GM12878 (cell line): ENCODE results near the gene ARMC3. TPM values are rescaled to one million over a fixed set of nuclear protein-coding genes. Genes with fewer than 3 reads are reported as not detected.

Experiments
- ATAC-seq: fragments of 200-7000 bp; cut with Tn5 transposase; 3 replicates; pipeline ENCODE4 v1.9.1; 2020; ENCODE audit warnings: mild to moderate bottlenecking, moderate library complexity
- BruUV-seq: library from RNA; stranded (reverse); fragments of 400-500 nt; replicated peaks from 2 replicates; lab custom pipeline; 2021; lab: Mats Ljungman, UMichigan
- CTCF ChIA-PET: fragments of 300-600 bp; sonication (Branson Sonifier 250); formaldehyde crosslinking; extraction: SDS; loops from one replicate; lab custom pipeline; 2021; ENCODE audit warnings: inconsistent platforms; lab: Yijun Ruan, JAX
- POLR2A ChIA-PET: fragments of 350-600 bp; formaldehyde crosslinking; extraction: SDS; loops from one replicate; lab custom pipeline; 2021; ENCODE audit warnings: inconsistent platforms; lab: Charles Lee
- RAD21 ChIA-PET: fragments of 300-600 bp; sonication (Branson Sonifier 250); formaldehyde crosslinking; loops from one replicate; lab custom pipeline; 2023; ENCODE audit warnings: antibody characterized with exemption; ENCODE audit not compliant: unreplicated experiment; lab: Charles Lee
- SMC1A ChIA-PET: fragments of 300-600 bp; sonication (Branson Sonifier 250); formaldehyde crosslinking; loops from one replicate; lab custom pipeline; 2023; ENCODE audit not compliant: unreplicated experiment, uncharacterized antibody; lab: Charles Lee
- DNase-seq: peaks from one replicate; pipeline ENCODE4 v3.0.0-alpha.2; 2011; ENCODE audit warnings: low read depth, low spot score
- FAIRE-seq: peaks from 3 replicates; lab custom pipeline; 2011; peaks lifted over from hg19 to GRCh38; lab: Jason Lieb, UNC
- H2AFZ ChIP-seq: 2 replicates; pipeline ENCODE4 v1.6.0; 2011; ENCODE audit warnings: low read depth, low read length, control low read depth; ENCODE audit not compliant: control insufficient read depth
- H3K27ac ChIP-seq: 2 replicates; pipeline ENCODE4 v1.5.1; 2011; ENCODE audit warnings: control low read depth; ENCODE audit not compliant: control insufficient read depth, insufficient read depth
- H3K27me3 ChIP-seq, 2 experiments: replicated peaks in 1 of 2; 2 replicates each; pipeline versions ENCODE4 v1.6.0 to v1.6.1; 2011; ENCODE audit warnings: low read length in 1 of 2; ENCODE audit not compliant: control insufficient read depth in 2 of 2, insufficient read depth in 2 of 2
- H3K36me3 ChIP-seq, 2 experiments: 2 replicates each; pipeline ENCODE4 v1.5.1; 2011; ENCODE audit warnings: low read length in 1 of 2; ENCODE audit not compliant: control insufficient read depth in 2 of 2, insufficient read depth in 2 of 2
- H3K4me1 ChIP-seq: 2 replicates; pipeline ENCODE4 v1.6.1; 2011; ENCODE audit warnings: mild to moderate bottlenecking, low read length, moderate library complexity, mixed read lengths; ENCODE audit not compliant: control insufficient read depth, insufficient read depth
- H3K4me2 ChIP-seq: 2 replicates; pipeline ENCODE4 v1.6.0; 2011; ENCODE audit warnings: control low read depth; ENCODE audit not compliant: control insufficient read depth, insufficient read depth
- H3K4me3 ChIP-seq: fragments of 200-600 bp; sonication (generic); 2 replicates; pipeline ENCODE4 v1.5.1; 2016
- H3K79me2 ChIP-seq: 2 replicates; pipeline ENCODE4 v1.6.0; 2011; ENCODE audit warnings: low read length; ENCODE audit not compliant: control insufficient read depth, insufficient read depth
- H3K9ac ChIP-seq: 2 replicates; pipeline ENCODE4 v1.8.0; 2011; ENCODE audit warnings: low read length, control low read depth, mixed read lengths; ENCODE audit not compliant: control insufficient read depth, insufficient read depth
- H3K9me3 ChIP-seq: replicated peaks from 3 replicates; pipeline ENCODE4 v1.5.1; 2011; ENCODE audit warnings: mild to moderate bottlenecking, low read length; ENCODE audit not compliant: control insufficient read depth, insufficient read depth
- H4K20me1 ChIP-seq: 2 replicates; pipeline ENCODE4 v1.6.0; 2011; ENCODE audit not compliant: control insufficient read depth, insufficient read depth
- BHLHE40 ChIP-seq, 2 experiments: fragments of 450-650 bp in 1 of 2; IDR thresholded peaks; 2 replicates each; pipeline ENCODE4 v1.6.1; 2011 to 2017; ENCODE audit warnings: low read depth in 2 of 2, borderline replicate concordance in 1 of 2, improper control_type of control experiment in 1 of 2, low read length in 1 of 2, mild to moderate bottlenecking in 1 of 2
- CEBPB ChIP-seq, 2 experiments: fragments of 150-350 bp in 1 of 2; IDR thresholded peaks; 2 replicates each; pipeline ENCODE4 v1.6.1; 2012 to 2014; ENCODE audit warnings: low read depth in 2 of 2, low read length in 2 of 2, borderline replicate concordance in 1 of 2, inconsistent platforms in 1 of 2
- CREM ChIP-seq: IDR thresholded peaks from 2 replicates; pipeline ENCODE4 v1.6.1; 2014; ENCODE audit warnings: antibody characterized with exemption, low read depth
- EP300 ChIP-seq, 2 experiments: fragments of 150-350 bp in 1 of 2; IDR thresholded peaks; 2 replicates each; pipeline ENCODE4 v1.6.1; 2011 to 2012; ENCODE audit warnings: low read depth in 2 of 2, low read length in 2 of 2, borderline replicate concordance in 1 of 2, improper control_type of control experiment in 1 of 2, inconsistent platforms in 1 of 2; ENCODE audit not compliant: control insufficient read depth in 1 of 2
- HCFC1 ChIP-seq: fragments of 150-350 bp; IDR thresholded peaks from 2 replicates; pipeline ENCODE4 v1.6.1; 2014; ENCODE audit warnings: low read length
- MTA3 ChIP-seq: IDR thresholded peaks from 2 replicates; pipeline ENCODE4 v1.6.1; 2012; ENCODE audit warnings: low read length, inconsistent platforms, borderline replicate concordance
- NR2F1 ChIP-seq: fragments of 450-650 bp; conservative IDR thresholded peaks from 2 replicates; pipeline ENCODE4 v1.6.1; 2017; ENCODE audit warnings: mild to moderate bottlenecking
- RB1 ChIP-seq: fragments of 450-650 bp; formaldehyde crosslinking; IDR thresholded peaks from 2 replicates; pipeline ENCODE4 v1.6.1; 2017; ENCODE audit warnings: mild to moderate bottlenecking, borderline replicate concordance
- RELB ChIP-seq: fragments of 450-650 bp; IDR thresholded peaks from 2 replicates; pipeline ENCODE4 v1.6.1; 2017; ENCODE audit warnings: low read depth, mild to moderate bottlenecking, moderate library complexity
- SIX5 ChIP-seq: IDR thresholded peaks from 2 replicates; pipeline ENCODE4 v1.6.1; 2011; ENCODE audit warnings: mild to moderate bottlenecking, low read depth, low read length, moderate library complexity; ENCODE audit not compliant: severe bottlenecking
- TCF3 ChIP-seq: IDR thresholded peaks from 2 replicates; pipeline ENCODE4 v1.6.1; 2012; ENCODE audit warnings: low read depth, mild to moderate bottlenecking, low read length, borderline replicate concordance; ENCODE audit not compliant: insufficient read depth
- USF2 ChIP-seq: IDR thresholded peaks from 2 replicates; pipeline ENCODE4 v1.6.1; 2011; ENCODE audit warnings: low read depth, low read length, improper control_type of control experiment, borderline replicate concordance
- ZBTB11 ChIP-seq: fragments of 450-650 bp; formaldehyde crosslinking; IDR thresholded peaks from 2 replicates; pipeline ENCODE4 v1.5.0; 2022; ENCODE audit warnings: mild to moderate bottlenecking, missing genetic modification characterization
- ZBTB33 ChIP-seq: fragments of 450-650 bp; IDR thresholded peaks from 2 replicates; pipeline ENCODE4 v1.6.1; 2017; ENCODE audit warnings: mild to moderate bottlenecking
- ZNF217 ChIP-seq: fragments of 450-650 bp; IDR thresholded peaks from 2 replicates; pipeline ENCODE4 v1.6.1; 2017; ENCODE audit warnings: antibody characterized with exemption, mild to moderate bottlenecking
- WGBS: methylation state at CpG from one replicate; pipeline ENCODE4 v1.1.6; 2016; ENCODE audit warnings: low lambda C conversion rate; ENCODE audit not compliant: insufficient replicate concordance, insufficient coverage; ENCODE audit errors: missing lambda C conversion rate; 5-methylcytosine and 5-hydroxymethylcytosine counted together
- in situ Hi-C: fragments of 300-500 bp; cut with MboI; formaldehyde crosslinking; loops from 9 replicates; pipeline ENCODE4 v1.14.3; 2018; ENCODE audit warnings: mixed read lengths
- intact Hi-C: fragments of 100-400 bp; cut with micrococcal nuclease; formaldehyde crosslinking; loops from one replicate; pipeline ENCODE4 v1.14.2; 2022; ENCODE audit not compliant: unreplicated experiment
- polyA plus RNA-seq, 11 experiments: library from polyadenylated mRNA; depleted of rRNA in 4 of 11; unstranded in 6 of 11; stranded (reverse) in 5 of 11; fragments of >200 nt; fragmentation: Nextera tagmentation in 4 of 11; fragmentation: Illumina TruSeq in 1 of 11; extraction: Ambion mirVana in 4 of 11; extraction: Trizol in 1 of 11; gene quantifications; 1 replicate in 1 of 11; 2 replicates in 10 of 11; pipeline versions ENCODE4 v1.2.1 to v1.2.3, GENCODE V29; 2011 to 2016; ENCODE audit warnings: inconsistent platforms in 2 of 11, missing spikeins in 2 of 11, low read depth in 1 of 11
- total RNA-seq, 4 experiments: library from RNA; depleted of rRNA in 3 of 4; stranded (reverse); fragments of >200 nt in 3 of 4; fragmentation: Illumina TruSeq in 1 of 4; extraction: Trizol in 1 of 4; gene quantifications; 2 replicates each; pipeline versions ENCODE4 v1.2.1 to v1.2.3, GENCODE V29; 2013 to 2021

The ARMC3 gene
- total and polyA plus RNA-seq, 10 of the 15 experiments (the other 5 are each of a cell fraction or from before 2014, with no cell fraction given), result 0.01 to 0.06 TPM; not detected in 8

- RAD21 ChIA-PET, result interaction anchor here (0.6 kb wide), 1 partner anchor 1060 kb away, joined by 3 read pairs; no protein-coding TSS in a partner anchor
- TF ChIP-seq ZNF217 (no peak), MTA3 (no peak), CEBPB (IDR thresholded peaks at IDR 0.05; ENCODE audit: borderline replicate concordance in 1 of 2, low read depth in 2 of 2, low read length in 2 of 2) (no peak), RELB (no peak), EP300 (IDR thresholded peaks at IDR 0.05; ENCODE audit: borderline replicate concordance in 1 of 2, control insufficient read depth in 1 of 2, low read depth in 2 of 2, low read length in 2 of 2) (no peak), TCF3 (no peak), SIX5 (no peak), ZBTB33 (no peak), NR2F1 (no peak), BHLHE40 (IDR thresholded peaks at IDR 0.05; ENCODE audit: borderline replicate concordance in 1 of 2, low read depth in 2 of 2, low read length in 1 of 2) (no peak), HCFC1 (no peak), USF2 (no peak), RB1 (no peak), CREM (no peak), ZBTB11 (no peak)
These were observed 85.9 kb downstream of the ARMC3 start for GRCh38 chr10:23013581-23014335.

More at GRCh38 chr10:23013581-23014335, 85.9 kb downstream of the ARMC3 start:
- Histone ChIP-seq H3K27ac (no peak overlapping the region), H3K4me2 (no peak overlapping the region), H3K4me1 (peaks cover 6% of the 10 kb centered on the region), H3K36me3 (no peaks in the 10 kb centered on the region), H2AFZ (no peak overlapping the region), H3K79me2 (no peaks in the 10 kb centered on the region), H3K27me3 (no peaks in the 10 kb centered on the region), H4K20me1 (no peaks in the 10 kb centered on the region), H3K9ac (no peak overlapping the region), H3K4me3 (no peak overlapping the region), H3K9me3 (no peaks in the 10 kb centered on the region)
- SMC1A ChIA-PET, result no interaction called here
- ATAC-seq (no peak), DNase-seq (no peak), FAIRE-seq (no peak)
- WGBS, result 99% methylated on average over 3 of the region's 3 CpGs
- CTCF ChIA-PET, result interaction anchor here (0.7 kb wide), 1 partner anchor 1017 kb away, joined by 3 read pairs; no protein-coding TSS in a partner anchor
- POLR2A ChIA-PET, result no interaction called here
- BruUV-seq, result no TSS peak
- intact Hi-C loops, result no loop called here
- in situ Hi-C loops, result loop anchor here (25.0 kb wide), 1 partner anchor 1526 kb away; no protein-coding TSS in a partner anchor
